Liver (tissue), 9 donors: ENCODE data around the gene PDZD2. TPM values are rescaled to one million over a fixed set of nuclear protein-coding genes. Genes with fewer than 3 reads are reported as not detected.

Source experiments
- DNase-seq: peaks from one replicate; pipeline ENCODE4 v3.0.0-alpha.2; 2017; ENCODE audit warnings: low spot score
- H3K27ac ChIP-seq, 2 donors: one replicate each; pipeline ENCODE4 v1.7.0; 2013; ENCODE audit warnings: inconsistent platforms in 2 of 2, low read length in 2 of 2, control low read depth in 1 of 2, low read depth in 1 of 2, mild to moderate bottlenecking in 1 of 2
- H3K27me3 ChIP-seq, 4 donors: one replicate each; pipeline versions ENCODE4 v1.6.1 to v1.7.0; 2013; ENCODE audit warnings: low read length in 3 of 4, inconsistent platforms in 1 of 4, mild to moderate bottlenecking in 1 of 4, moderate library complexity in 1 of 4; ENCODE audit not compliant: control insufficient read depth in 4 of 4, insufficient read depth in 4 of 4
- H3K36me3 ChIP-seq, 4 donors: one replicate each; pipeline versions ENCODE4 v1.6.1 to v1.7.0; 2013; ENCODE audit warnings: low read length in 3 of 4, mild to moderate bottlenecking in 3 of 4, low read depth in 1 of 4, moderate library complexity in 1 of 4; ENCODE audit not compliant: control insufficient read depth in 4 of 4, insufficient read depth in 3 of 4
- H3K4me1 ChIP-seq, 4 donors: one replicate each; pipeline versions ENCODE4 v1.6.1 to v1.7.0; 2013; ENCODE audit warnings: low read length in 3 of 4, mild to moderate bottlenecking in 3 of 4, moderate library complexity in 1 of 4; ENCODE audit not compliant: control insufficient read depth in 4 of 4, insufficient read depth in 4 of 4
- H3K4me3 ChIP-seq, 3 donors: one replicate each; pipeline versions ENCODE4 v1.6.1 to v1.7.0; 2013; ENCODE audit warnings: low read length in 3 of 3, control low read depth in 1 of 3, low read depth in 1 of 3, mild to moderate bottlenecking in 1 of 3
- H3K9ac ChIP-seq, 2 donors: one replicate each; pipeline ENCODE4 v1.7.0; 2013; ENCODE audit warnings: low read length in 2 of 2, mild to moderate bottlenecking in 2 of 2, moderate library complexity in 2 of 2, control low read depth in 1 of 2, low read depth in 1 of 2
- H3K9me3 ChIP-seq, 4 donors: one replicate each; pipeline versions ENCODE4 v1.6.1 to v1.7.0; 2013; ENCODE audit warnings: low read length in 3 of 4; ENCODE audit not compliant: control insufficient read depth in 4 of 4
- ATF3 ChIP-seq: IDR thresholded peaks from 2 replicates; pipeline ENCODE4 v1.6.1; 2016; ENCODE audit warnings: antibody characterized with exemption
- CTCF ChIP-seq: fragments of 150-350 bp; IDR thresholded peaks from 2 replicates; pipeline ENCODE4 v1.5.1; 2017; ENCODE audit warnings: improper control_type of control experiment, low read depth, low read length; ENCODE audit not compliant: missing input control
- EGR1 ChIP-seq, 2 donors: IDR thresholded peaks; 2 replicates each; pipeline ENCODE4 v1.6.1; 2016 to 2018; ENCODE audit warnings: antibody characterized with exemption in 2 of 2, low read depth in 2 of 2
- FOXA1 ChIP-seq: IDR thresholded peaks from 2 replicates; pipeline ENCODE4 v1.6.1; 2016; ENCODE audit warnings: antibody characterized with exemption
- FOXA2 ChIP-seq: IDR thresholded peaks from 2 replicates; pipeline ENCODE4 v1.6.1; 2016; ENCODE audit warnings: antibody characterized with exemption
- GABPA ChIP-seq, 2 donors: IDR thresholded peaks in 1 of 2; conservative IDR thresholded peaks in 1 of 2; 2 replicates each; pipeline ENCODE4 v1.6.1; 2016; ENCODE audit warnings: antibody characterized with exemption in 2 of 2, mild to moderate bottlenecking in 1 of 2, moderate library complexity in 1 of 2
- HNF4A ChIP-seq, 2 donors: conservative IDR thresholded peaks; 2 replicates each; pipeline ENCODE4 v1.6.1; 2016; ENCODE audit warnings: antibody characterized with exemption in 2 of 2, mild to moderate bottlenecking in 2 of 2
- HNF4G ChIP-seq: IDR thresholded peaks from 2 replicates; pipeline ENCODE4 v1.6.1; 2016; ENCODE audit warnings: antibody characterized with exemption
- JUND ChIP-seq, 2 donors: IDR thresholded peaks; 2 replicates each; pipeline ENCODE4 v1.6.1; 2016; ENCODE audit warnings: antibody characterized with exemption in 2 of 2
- MAX ChIP-seq: IDR thresholded peaks from 2 replicates; pipeline ENCODE4 v1.6.1; 2016; ENCODE audit warnings: antibody characterized with exemption
- NR2F2 ChIP-seq: IDR thresholded peaks from 2 replicates; pipeline ENCODE4 v1.6.1; 2016; ENCODE audit warnings: antibody characterized with exemption
- RAD21 ChIP-seq, 2 donors: IDR thresholded peaks; 2 replicates each; pipeline ENCODE4 v1.6.1; 2016; ENCODE audit warnings: antibody characterized with exemption in 2 of 2, mild to moderate bottlenecking in 2 of 2
- REST ChIP-seq: IDR thresholded peaks from 2 replicates; pipeline ENCODE4 v1.6.1; 2016; ENCODE audit warnings: antibody characterized with exemption, mild to moderate bottlenecking
- RXRA ChIP-seq, 2 donors: IDR thresholded peaks; 2 replicates each; pipeline ENCODE4 v1.6.1; 2017 to 2018; ENCODE audit warnings: antibody characterized with exemption in 2 of 2, mild to moderate bottlenecking in 1 of 2
- SP1 ChIP-seq: IDR thresholded peaks from 2 replicates; pipeline ENCODE4 v1.6.1; 2018; ENCODE audit warnings: antibody characterized with exemption, mild to moderate bottlenecking
- TAF1 ChIP-seq: conservative IDR thresholded peaks from 2 replicates; pipeline ENCODE4 v1.6.1; 2016; ENCODE audit warnings: antibody characterized with exemption, mild to moderate bottlenecking
- YY1 ChIP-seq: IDR thresholded peaks from 2 replicates; pipeline ENCODE4 v1.6.1; 2016; ENCODE audit warnings: antibody characterized with exemption, mild to moderate bottlenecking
- ZBTB33 ChIP-seq: IDR thresholded peaks from 2 replicates; pipeline ENCODE4 v1.6.1; 2016; ENCODE audit warnings: antibody characterized with exemption
- WGBS: extraction: QIAGEN DNeasy Blood & Tissue Kit; methylation state at CpG from one replicate; pipeline ENCODE4 v1.1.7; 2013; 5-methylcytosine and 5-hydroxymethylcytosine counted together
- polyA plus RNA-seq, 2 donors: library from polyadenylated mRNA; stranded (reverse) in 1 of 2; unstranded in 1 of 2; fragments of 200-250 nt in 1 of 2; fragments of >200 nt in 1 of 2; fragmentation: Nextera tagmentation in 1 of 2; extraction: Ambion mirVana in 1 of 2; gene quantifications; one replicate each; pipeline versions ENCODE4 v1.2.1 to v1.2.3, GENCODE V29; 2013 to 2015
- total RNA-seq, 2 donors: library from RNA; depleted of rRNA; stranded (reverse); fragments of >200 nt; gene quantifications; one replicate each; pipeline ENCODE4 v1.2.3, GENCODE V29; 2014
- donor health status: healthy.
- donor health status: healthy.
- donor health status: healthy.
- donor health status: healthy.
- donor health status: healthy.

PDZD2 gene
- total and polyA plus RNA-seq, 4 donors = 0.27 to 1.1 (median 0.54) TPM

- no peak for DNase-seq
- H3K4me1 ChIP-seq = no peaks in the 10 kb centered on the region
- TF ChIP-seq EGR1 (IDR thresholded peaks at IDR 0.05; ENCODE audit: low read depth in 2 of 2) (no peak), NR2F2 (no peak), YY1 (no peak), RAD21 (IDR thresholded peaks at IDR 0.05) (no peak), HNF4A (conservative IDR thresholded peaks at IDR 0.05) (no peak), TAF1 (no peak), HNF4G (no peak), RXRA (IDR thresholded peaks at IDR 0.05) (no peak), CTCF (no peak), JUND (IDR thresholded peaks at IDR 0.05) (no peak), ZBTB33 (no peak), ATF3 (no peak), MAX (no peak), REST (no peak), SP1 (no peak), FOXA2 (no peak), FOXA1 (no peak)
- H3K27me3 ChIP-seq = peaks cover 0 to 3% (median 0%) of the 10 kb centered on the region in 4 donors
- no peak overlapping the region for H3K27ac ChIP-seq
- no peaks in the 10 kb centered on the region for H3K36me3 ChIP-seq
- no peak overlapping the region for H3K4me3 ChIP-seq
- WGBS = 82% methylated on average over 4 of the region's 4 CpGs
- no peaks in the 10 kb centered on the region for H3K9me3 ChIP-seq
- H3K9ac ChIP-seq = no peak overlapping the region
These were observed 22.3 kb downstream of the PDZD2 start for GRCh38 chr5:31661257-31661656.

- Histone ChIP-seq H3K27ac (no peak overlapping the region), H3K27me3 (peaks cover 0 to 3% (median 0%) of the 10 kb centered on the region in 4 donors), H3K9ac (no peak overlapping the region), H3K9me3 (no peaks in the 10 kb centered on the region), H3K36me3 (no peaks in the 10 kb centered on the region), H3K4me3 (no peak overlapping the region), H3K4me1 (no peaks in the 10 kb centered on the region)
- DNase-seq = no peak
- 72% methylated on average over 7 of the region's 7 CpGs for WGBS
- no peak for TF ChIP-seq JUND (IDR thresholded peaks at IDR 0.05)
- no peak for TF ChIP-seq YY1
- no peak for TF ChIP-seq EGR1 (IDR thresholded peaks at IDR 0.05; ENCODE audit: low read depth in 2 of 2)
- no peak for TF ChIP-seq FOXA1
- TF ChIP-seq NR2F2 = no peak
- no peak for TF ChIP-seq MAX
- TF ChIP-seq ATF3 = no peak
- TF ChIP-seq RAD21 (IDR thresholded peaks at IDR 0.05) = no peak
- no peak for TF ChIP-seq FOXA2
- TF ChIP-seq ZBTB33 = no peak
- TF ChIP-seq GABPA (IDR thresholded peaks at IDR 0.05 in 1 of 2, conservative IDR thresholded peaks at IDR 0.05 in 1 of 2) = no peak
- no peak for TF ChIP-seq RXRA (IDR thresholded peaks at IDR 0.05)
- no peak for TF ChIP-seq REST
These were observed 24.6 kb downstream of the PDZD2 start for GRCh38 chr5:31663519-31663918.
